Cortex of kidney (tissue), 1 donor: ENCODE data around the gene SCD5.

Experiments used
- DNase-seq: peaks from one replicate; lab custom pipeline; 2025; lab: John Stamatoyannopoulos, UW

The SCD5 gene

DNA sequence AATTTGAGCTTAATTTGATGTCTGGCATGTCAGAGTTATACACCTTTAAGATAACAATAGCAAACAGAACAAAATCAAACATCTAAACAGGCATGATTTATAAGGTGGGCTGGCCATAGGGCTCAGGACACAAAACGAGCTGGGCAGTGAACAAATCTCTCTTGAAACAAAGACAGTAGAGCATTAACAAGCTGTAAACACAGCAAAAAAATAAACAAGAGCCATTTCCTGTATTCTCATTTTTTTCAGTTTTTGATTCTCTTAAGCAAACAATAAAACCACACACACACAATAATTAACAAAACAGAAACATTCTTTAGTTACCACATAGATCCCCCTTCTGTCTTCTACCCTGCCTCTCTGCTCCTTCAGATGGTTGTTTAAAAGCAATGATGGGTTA is 168.5 kb downstream of the SCD5 start:
- DNase-seq, result no peak

DNA sequence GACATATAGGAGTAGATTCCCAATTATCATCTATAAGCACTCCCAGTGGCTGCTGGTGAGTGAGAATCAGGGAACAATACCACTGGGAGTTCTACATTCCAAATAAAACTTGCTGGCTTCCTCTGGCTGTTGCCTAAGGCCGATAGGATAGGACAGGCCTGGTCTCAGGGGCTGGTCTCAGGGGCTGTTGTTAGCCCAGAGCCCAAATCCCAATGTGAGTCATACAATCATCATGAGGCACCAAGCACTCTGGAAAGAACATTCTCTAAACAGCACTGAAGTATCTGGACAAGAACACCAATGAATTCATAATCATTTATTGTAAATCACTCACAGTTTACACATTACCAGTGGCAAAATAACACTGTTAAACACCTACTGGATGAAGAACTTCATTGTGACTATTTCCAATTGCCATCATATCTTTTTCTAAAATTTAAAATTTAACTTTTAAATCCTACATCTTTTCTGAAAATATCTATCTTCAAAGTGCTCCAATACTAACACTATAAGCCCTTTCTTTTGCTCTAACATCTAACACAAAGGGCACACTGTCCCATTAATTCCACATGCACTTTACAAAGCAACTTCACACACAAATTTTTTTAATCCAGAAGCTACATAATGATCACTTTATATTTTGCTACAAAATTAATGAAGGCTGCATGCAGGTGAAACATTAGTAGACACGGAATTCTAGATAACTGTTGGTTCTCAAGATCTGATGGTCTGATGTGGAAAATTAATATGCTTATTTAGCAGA is 169.2 kb downstream of the SCD5 start:
- no peak for DNase-seq

DNA sequence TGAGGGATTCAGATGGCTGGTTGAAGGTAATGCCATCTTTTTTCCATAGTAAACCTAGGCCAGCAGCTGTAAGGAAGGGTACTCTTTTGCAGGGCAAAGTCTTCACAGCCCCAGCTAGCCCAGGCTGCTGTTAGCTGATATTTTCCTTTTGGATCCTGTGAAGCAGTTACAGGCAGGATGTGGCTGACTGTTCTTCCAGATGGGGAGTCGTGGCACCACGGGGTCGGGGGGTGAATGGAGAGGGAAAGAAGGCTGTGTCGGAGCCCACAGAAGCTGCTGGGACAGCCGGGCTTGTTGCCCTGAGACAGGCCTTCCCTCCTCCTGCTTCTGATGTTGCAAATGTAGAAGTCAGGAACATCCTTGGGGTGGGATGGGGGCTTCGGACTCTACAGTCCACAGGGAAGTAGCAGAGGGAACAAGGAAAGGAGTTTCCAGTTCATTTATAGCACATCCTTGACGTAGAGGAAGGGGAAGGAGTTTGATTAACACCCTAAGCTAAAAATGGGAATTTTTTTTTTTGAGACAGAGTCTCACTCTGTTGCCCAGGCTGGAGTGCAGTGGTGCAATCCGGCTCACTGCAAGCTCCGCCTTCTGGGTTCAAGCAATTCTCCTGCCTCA is 172.2 kb downstream of the SCD5 start:
- no peak for DNase-seq

DNA sequence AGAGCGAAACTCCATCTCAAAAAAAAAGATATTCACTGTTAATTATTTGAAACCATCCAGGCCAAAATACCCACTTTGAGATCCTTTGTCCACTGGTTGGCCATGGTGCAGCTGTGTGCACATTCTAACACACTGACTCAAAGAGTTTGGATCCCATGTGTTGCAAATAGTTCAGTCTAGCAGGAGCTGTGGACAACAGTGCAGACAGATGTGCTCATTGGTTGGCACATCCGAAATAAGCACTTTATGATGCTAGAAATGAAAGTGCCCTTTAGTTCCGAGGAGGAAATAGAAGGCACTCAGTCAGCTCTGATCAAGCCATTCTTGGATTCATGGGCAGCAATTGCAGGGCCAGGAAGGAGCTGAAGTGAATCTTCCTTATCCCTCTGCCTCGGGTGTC is 173.8 kb downstream of the SCD5 start:
- no peak for DNase-seq

DNA sequence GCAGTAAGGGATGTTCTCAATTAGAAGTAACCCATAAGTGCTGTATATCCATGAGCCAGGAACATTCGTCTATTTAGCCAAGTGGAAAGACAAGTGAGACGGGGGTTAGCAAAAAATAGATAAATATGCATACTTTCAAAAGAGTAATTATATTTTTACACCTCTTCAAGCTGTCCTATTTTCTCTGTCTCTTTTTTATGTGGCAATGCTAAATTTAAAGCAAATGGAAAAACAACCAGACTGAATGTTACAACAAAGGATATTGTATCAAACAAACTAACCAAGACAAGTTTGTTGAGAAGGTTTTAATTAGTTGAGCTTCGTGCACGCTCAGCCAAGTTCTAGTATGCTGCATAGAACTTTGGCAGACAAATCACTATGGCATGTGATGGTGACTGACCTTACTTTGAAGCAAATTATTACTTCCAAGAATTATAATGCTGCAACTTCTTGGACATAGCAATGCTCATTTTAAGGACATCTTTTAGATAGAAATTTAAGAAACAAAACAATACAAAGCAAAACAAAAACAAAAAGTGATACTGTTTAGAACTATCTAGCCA is 175.4 kb downstream of the SCD5 start:
- no peak for DNase-seq

DNA sequence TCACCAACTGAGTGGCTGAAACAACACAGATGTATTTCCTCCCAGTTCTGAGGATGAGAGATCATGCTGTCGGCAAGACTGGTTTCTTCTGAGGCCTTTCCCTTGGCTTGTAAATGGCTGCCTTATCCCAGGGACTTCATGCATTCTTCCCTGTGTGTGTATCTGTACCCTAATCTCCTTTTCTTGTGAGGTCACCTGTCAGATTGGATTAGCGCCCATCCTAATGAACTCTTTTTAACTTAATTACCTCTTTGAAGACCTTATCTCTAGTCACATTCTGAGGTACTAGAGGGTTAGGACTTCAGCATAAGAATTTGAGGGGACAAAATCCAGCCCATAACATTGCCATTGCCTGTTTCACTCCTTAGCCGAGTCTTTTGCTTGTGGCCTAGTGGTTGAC is 177.3 kb downstream of the SCD5 start:
- no peak for DNase-seq

DNA sequence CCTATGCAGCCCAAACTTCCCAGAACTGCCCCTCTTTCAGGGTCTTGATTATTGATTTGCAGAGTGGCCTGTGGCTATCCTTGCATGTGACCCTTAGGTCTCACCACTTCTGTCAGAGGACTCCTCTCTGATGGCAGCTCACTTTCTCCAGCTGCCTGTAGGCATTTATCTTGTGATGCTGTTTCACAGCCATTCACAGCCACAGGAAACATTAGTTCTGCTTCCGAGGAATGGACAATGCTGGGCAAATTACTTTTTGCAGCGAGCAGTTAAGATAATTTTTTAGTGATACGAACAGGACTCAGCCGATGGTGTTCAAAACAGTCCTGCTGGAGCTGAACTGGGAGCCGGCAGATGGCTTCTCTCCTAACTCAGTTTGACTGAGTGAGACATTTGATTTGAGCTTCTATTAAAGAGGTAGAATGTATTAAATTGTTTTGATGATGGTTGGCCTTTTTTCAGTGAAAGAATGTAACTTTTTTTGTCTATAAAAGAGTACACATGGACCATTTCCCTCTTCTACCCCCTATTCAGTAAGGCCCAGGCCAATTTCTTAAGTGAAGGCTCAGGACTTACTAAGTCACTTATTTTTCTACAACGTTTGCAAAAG is 178.4 kb downstream of the SCD5 start:
- no peak for DNase-seq

DNA sequence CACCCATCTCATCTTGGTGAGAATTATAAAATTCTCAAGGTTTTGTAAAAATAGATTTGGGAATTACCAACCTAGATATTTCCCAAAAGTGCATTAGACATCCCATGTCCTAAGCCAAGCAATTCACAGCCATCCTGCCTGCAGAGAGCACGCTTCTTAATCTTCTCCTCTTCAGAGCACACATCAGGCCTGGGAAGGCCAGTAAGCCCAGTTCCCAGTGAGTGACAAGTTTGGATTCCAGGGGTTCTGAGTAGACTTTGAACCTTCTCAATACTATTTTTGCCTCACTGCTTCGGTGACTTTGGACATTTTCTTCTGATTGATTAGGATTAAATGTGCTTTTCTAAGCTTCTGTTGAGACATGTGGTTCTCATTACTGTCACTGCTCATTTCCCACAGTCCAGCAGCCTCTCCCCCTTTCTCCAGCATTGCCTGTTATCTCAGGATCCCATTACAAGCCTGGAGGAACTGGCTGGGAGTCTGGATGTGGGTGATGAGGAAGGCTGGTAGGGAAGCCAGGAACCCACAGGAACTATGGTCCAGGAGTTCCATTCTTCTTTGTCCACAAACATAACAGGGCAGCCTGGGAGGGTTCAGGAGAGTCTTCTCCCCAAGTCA is 180.4 kb downstream of the SCD5 start:
- no peak for DNase-seq

DNA sequence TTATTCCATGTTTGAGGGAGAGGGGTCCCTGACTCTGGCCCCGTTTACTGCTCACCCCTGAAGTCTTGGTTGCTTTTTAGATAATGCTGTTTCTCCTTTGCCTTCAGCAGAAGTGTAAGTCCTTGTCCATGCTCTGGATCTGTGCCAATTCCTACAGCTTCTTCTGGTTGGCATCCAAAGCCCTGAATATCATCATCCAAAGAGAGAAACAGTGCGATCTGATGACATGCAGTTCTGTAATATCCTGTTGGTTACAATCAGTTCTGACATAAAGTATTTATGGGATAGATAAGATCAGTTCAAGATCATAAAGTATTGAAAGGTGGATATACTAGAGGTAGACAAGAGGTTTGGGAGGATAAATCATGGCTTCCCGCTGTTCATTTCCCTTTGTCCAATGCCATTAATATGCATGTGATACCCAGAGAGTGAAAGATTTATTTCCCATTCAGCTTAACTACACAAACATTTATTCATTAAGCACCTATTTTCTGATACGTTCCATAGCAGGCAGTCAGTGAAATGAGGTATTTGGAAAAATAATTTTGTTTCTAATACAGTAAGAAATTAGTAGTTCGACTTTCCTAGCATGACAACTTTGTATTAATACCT is 183.7 kb downstream of the SCD5 start:
- DNase-seq, result no peak

DNA sequence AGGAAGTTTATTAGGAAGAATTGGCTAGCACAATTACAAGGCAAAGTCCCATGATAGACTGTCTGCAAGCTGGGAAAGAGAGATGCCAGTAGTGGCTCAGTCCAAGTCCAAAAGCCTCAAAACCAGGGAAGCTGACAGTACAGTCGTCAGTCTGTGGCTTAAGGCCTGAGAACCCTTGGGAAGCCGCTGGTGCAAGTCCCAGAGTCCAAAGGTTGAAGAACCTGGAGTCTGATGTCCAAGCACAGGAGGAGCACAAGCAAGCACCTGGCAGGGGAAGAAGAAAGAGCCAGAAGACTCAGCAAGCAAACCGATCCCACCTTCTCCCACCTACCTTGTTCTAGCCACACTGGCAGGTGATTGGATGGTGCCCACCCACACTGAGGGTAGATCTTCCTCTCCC is 185.5 kb downstream of the SCD5 start:
- DNase-seq, result no peak

DNA sequence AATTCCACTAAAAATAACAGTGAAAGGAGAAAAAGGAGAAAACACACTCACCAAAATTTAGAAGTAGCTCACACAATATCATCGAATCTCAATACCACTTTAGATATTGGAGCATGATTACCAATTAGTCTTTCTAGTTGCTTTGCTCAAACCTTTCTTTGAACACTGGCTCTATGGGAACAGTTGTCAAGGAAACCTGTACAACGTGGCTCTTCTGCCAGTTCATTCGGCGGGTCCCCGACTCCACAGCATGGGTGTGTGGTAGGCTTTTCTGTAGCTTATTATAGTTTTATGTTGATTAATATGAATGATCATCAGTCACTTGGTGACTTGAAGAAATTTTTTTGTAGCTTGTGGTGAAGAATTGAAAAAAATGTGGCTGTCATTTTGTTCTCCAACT is 186.6 kb downstream of the SCD5 start:
- no peak for DNase-seq

DNA sequence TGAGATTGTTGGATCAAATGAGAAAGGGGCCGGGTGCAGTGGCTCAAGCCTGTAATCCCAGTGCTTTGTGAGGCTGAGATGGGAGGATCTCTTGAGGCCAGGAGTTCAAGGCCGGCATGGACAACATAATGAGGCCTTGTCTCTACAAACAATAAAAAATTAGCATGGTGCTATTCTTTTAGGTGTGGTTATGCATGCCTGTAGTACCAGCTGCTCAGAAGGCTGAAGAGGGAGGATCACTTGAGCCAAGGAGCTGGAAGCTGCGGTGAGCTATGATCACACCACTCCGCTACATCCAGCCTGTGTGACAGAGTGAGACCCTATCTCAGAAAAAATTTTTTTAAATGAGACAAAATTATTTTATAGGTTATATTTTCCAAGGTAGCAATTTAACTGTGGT is 187.1 kb downstream of the SCD5 start:
- DNase-seq, result no peak

DNA sequence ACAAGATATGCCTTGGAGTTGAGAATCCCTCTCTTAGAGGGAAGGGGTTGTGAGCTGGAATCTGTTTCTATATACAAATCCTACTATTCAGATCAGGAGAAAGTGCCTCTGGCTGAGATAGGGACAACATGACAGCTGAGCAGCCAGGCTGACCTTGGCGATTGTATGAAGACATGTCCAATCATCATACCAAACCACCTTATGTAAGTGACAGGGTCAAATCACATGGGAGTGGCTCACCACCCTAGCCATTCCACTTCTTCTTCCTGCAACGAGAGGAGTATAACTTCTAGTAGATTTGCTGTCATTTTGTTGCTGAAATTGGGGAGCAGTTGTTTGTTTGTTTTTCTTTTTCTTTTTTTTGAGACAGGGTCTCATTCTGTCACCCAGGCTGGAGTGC is 188.6 kb downstream of the SCD5 start:
- no peak for DNase-seq

DNA sequence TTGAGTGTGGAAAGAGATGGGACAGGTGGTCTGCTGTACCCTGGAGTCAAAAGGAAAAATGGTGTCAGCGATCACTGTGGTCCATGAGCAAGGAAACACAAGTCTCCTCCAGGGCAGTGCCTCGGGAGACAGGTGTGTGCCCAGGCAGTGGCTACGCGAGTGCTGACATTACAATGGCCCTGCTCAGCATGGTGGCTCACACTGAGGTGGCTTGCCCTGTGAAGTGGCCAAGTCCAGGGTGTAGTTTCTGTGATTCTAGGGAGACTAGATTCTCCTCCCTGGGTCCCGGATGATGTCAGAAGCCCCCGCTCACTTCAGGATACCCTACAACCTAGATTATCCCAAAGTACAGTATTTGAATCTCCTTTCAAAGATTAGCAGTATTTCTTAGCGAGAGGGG is 192.0 kb downstream of the SCD5 start:
- no peak for DNase-seq

DNA sequence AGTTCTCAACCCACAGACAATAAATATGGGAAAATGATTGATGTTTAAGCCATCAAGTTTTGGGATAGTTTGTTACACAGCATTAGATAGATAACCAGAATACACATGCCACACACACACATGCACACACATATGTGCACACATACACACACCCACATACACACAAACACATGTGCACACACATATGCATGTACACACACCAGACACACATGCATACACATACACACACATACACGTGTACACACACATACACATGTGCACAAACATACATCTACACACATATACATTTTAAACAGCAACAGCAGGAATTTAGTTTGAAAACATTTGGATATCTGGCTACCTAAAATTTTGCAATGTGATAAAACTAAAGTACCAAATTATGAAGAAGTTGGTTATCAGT is 194.1 kb downstream of the SCD5 start:
- no peak for DNase-seq

DNA sequence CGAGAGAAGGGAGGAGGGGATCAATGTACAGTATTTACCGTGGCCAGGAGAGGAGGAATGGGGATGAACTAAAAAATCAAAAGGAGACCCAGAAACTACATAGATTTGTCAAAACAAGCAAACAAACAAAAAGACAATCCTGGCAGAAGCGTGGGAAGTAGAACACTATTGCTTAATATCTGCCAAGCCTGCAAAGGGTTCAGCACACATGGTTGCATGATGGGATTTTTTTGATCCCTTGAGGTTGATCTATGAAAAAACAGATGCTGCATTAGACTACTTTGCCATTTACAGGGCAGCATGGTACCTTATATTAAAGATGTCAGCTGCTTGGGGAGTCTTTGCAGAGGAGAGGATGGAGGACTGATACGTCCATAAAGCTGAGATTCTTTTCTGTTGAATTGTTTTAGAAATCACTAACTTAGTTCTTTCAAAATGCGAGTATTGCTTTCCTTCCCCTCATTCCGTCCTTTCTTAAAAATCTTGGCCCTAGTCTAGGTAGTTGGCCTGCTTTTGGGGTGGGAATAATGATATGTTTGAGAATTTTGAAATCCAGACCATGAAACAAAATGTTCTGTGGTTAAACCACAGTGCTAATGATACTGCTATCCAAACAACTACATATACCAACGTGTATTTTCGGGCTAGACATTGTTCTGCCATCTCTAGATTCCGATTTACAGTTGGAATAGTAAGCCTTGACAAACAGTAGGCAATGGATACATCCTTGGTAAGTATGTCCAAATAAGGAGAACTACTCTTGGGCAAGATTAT is 197.2 kb downstream of the SCD5 start:
- DNase-seq, result no peak

DNA sequence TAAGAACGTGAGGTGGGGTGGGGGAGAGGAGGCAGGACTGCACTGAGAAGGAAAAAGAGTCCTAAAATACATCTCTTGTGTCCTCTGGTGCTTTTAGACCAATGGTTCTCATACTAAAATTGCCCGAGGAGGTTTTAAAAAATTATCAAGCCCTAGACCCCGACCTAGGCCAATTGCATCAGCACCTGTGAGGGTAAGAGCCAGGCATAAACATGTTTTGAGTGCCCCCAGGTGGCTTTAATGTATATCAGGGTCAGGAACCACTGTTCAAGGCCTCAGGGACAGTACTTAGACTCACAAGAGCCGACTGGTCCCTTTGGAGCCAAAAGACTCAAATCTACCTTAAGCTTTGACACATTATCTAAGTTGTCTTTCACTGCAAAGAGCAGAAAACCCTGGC is 199.3 kb downstream of the SCD5 start:
- DNase-seq, result no peak

DNA sequence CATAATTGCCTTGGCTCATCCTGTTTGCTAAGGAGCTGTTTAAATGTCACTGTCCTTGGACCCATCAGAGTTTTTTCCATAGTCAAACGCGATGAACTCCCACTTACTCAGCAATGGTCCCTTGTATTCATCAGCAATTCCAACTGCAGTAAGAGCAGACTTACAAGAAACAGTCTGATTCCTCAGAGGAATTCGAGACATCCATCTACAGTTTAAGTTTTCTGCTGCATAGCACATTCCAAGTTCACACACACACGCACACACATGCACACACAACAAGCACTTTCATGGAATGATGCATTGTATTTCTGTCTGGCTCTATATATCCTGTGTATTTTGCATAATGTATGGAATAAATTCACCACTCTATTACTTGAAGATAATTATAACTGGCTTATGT is 204.1 kb downstream of the SCD5 start:
- no peak for DNase-seq

DNA sequence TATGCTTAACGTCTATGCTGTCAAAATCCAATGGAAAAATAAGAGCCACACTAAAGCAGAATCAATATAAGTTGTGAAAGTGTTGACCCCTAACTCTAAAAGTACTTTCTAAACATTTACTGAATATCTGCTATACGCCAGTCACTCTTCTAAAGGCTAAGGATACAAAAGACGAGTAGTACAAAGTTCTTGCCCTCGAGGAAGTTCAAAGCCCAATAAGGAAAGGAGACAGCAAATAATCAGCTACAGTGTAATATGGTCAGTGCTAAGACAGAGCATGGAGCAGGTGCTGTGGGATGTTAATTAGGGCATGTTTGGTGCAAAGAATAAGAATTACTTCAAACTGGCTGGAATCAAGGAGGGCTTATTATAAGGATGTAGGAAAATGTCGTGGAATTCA is 205.2 kb downstream of the SCD5 start:
- DNase-seq, result no peak

DNA sequence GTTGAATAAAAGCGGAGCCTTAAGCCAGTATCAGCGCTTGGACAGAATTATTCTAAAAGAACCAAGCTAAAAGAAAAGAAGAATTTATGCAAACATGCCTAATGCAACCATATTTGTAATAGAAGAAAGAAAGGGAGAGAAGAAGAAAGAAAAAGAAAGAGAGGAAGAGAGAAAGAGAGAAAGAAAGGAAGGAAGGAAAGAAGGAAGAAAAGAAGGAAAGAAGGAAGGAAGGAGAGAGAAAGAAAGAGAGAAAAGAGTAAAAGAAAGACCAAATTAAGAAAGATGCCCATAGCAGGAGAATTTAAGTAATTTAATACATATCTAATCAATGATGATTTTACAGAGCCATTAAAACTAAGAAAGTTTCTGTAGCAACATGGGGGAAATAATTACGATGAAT is 206.0 kb downstream of the SCD5 start:
- DNase-seq, result no peak

DNA sequence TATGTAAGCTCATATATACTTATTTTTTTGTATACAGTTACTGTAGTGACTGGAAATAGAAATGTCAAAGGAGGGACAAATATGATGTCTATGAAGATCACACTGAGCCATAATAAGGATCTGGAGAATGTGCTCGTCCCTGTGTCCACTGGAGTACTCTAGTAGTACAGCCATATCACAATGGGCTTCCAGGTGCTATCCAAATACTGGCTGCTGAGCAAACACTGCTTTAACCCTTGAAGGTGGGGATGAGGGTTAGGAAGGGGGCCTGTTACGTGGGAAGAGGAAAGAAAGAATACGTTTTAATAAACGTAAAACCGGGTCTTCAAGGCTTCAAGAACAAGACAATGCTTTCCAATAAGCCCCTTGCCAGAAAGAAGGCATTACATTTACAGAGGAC is 207.0 kb downstream of the SCD5 start:
- DNase-seq, result no peak

DNA sequence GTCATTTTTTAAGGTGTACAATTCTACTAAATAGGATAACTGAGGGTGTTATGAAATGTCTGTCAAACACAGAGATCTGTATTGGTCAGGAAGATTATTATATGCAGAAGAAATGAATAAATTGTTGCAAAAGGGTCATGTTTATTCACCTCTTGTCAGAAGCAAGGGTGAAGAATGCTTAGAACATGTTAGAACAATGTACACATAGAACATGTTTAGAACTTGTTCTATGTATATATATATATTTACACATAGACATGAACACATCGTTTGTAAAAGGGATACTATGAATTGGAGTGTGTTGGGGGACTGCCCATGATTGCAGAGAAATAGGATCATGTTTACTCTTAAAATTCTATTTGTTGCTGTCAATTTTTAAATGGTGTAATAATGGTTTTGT is 208.8 kb downstream of the SCD5 start:
- DNase-seq, result no peak
